ENCODE results near the gene SUMO2.

- TF ChIP-seq CTCF (IDR thresholded peaks at IDR 0.05) (no peak), POLR2AphosphoS5 (IDR thresholded peaks at IDR 0.05; ENCODE audit: low read depth, low read length) (no peak), TCF7L2 (IDR thresholded peaks at IDR 0.05; ENCODE audit: low read depth, low read length) (no peak), REST (IDR thresholded peaks at IDR 0.05; ENCODE audit: insufficient read depth in 1 of 2, low read depth in 2 of 2, low read length in 1 of 2) (no peak)
Measured at GRCh38 chr17:75116737-75117136, 66.0 kb downstream of the SUMO2 start.
